ENCODE measurements around the gene AUTS2. TPM values are rescaled to one million over a fixed set of nuclear protein-coding genes. Genes with fewer than 3 reads are reported as not detected.

Gene AUTS2
- total and polyA plus RNA-seq, 7 experiments from 2014 or later, result 0.40 to 31.7 (median 4.2) TPM

DNA sequence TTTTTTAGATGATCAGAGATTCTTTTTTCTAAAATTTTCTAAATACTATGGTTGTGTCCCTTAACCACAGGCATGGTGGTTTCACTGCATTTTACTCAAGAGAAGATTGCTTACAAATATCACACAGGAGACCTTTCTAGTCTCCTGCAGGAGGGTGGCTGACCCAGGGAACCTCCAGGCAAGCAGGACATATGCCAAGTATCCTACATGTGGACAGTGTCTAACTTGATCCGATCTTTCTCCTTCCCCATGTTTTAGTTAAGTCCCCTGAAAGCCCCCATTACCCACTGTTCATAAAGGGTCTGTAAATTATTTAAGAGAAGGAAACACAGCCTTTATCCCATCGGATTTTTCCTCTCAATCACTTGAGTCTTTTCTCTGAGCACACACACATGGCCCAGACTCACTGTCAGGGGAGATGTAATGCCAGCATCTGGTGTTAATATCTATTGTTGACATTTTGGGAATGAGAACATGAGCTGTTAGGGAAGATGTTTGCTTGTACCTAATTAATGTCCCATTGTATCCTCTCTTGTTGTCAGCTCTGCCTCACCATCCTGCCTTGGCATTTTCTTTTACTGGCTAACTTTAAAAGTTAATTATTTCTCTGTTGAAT lies 755.2 kb downstream of the AUTS2 start:
- Mint-ChIP-seq H3K9me3 (peaks cover 0 to 7% (median 0%) of the 10 kb centered on the region in 11 donors), H3K27me3 (peaks cover 0 to 5% (median 0%) of the 10 kb centered on the region in 5 donors), H3K4me1 (peaks cover 0 to 8% (median 5%) of the 10 kb centered on the region in 7 donors), H3K4me3 (no peak overlapping the region), H3K27ac (no peak overlapping the region), H3K36me3 (no peaks in the 10 kb centered on the region)
- CTCF ChIA-PET, result no interaction called here
- Histone ChIP-seq H3K9me3 (ENCODE audit: control insufficient read depth in 2 of 3, low read length in 3 of 3) (no peaks in the 10 kb centered on the region), H3K36me3 (ENCODE audit: control insufficient read depth in 2 of 3, insufficient read depth in 3 of 3, low read length in 3 of 3) (no peaks in the 10 kb centered on the region), H3K27me3 (ENCODE audit: control insufficient read depth in 2 of 2, insufficient read depth in 2 of 2, low read length in 2 of 2) (no peaks in the 10 kb centered on the region), H3K4me3 (ENCODE audit: low read length) (no peak overlapping the region), H3K27ac (ENCODE audit: low read depth, low read length) (no peak overlapping the region), H3K4me1 (ENCODE audit: control insufficient read depth in 2 of 2, insufficient read depth in 2 of 2, low read length in 2 of 2) (no peaks in the 10 kb centered on the region)
- intact Hi-C loops (cut with micrococcal nuclease), result no loop called here
- ATAC-seq (no peak), DNase-seq (no peak)
- POLR2A ChIA-PET, result no interaction called here

DNA sequence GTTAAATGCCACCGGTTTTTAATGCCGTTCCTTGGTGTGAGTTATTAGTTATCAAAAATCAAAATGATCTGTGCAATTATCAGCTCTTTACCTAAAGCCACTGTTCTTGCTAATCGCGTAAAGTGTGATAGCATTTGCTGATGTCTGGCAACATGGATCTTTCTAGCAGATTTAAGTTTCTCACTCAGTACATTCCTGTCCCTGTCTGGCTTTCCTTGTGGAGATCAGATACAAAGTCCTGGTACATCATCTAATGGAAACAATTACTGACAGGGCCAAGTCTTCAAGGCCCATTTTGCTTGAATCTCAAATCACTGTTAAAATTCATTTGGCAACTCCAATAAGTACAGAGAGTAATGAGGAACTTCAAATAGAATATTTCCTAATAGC lies 755.7 kb downstream of the AUTS2 start:
- intact Hi-C loops (cut with micrococcal nuclease), result no loop called here
- Mint-ChIP-seq H3K36me3 (no peaks in the 10 kb centered on the region), H3K9me3 (peaks cover 0 to 7% (median 0%) of the 10 kb centered on the region in 11 donors), H3K4me1 (peaks cover 0 to 8% (median 5%) of the 10 kb centered on the region in 7 donors), H3K27me3 (peaks cover 0 to 5% (median 0%) of the 10 kb centered on the region in 5 donors), H3K27ac (no peak overlapping the region), H3K4me3 (no peak overlapping the region)
- H3K4me3 ChIP-seq (ENCODE audit: low read length), result no peak overlapping the region
- no peak for ATAC-seq
- no peaks in the 10 kb centered on the region for H3K4me1 ChIP-seq (ENCODE audit: control insufficient read depth in 2 of 2, insufficient read depth in 2 of 2, low read length in 2 of 2)
- CTCF ChIA-PET, result no interaction called here
- POLR2A ChIA-PET, result no interaction called here
- no peaks in the 10 kb centered on the region for H3K36me3 ChIP-seq (ENCODE audit: control insufficient read depth in 2 of 3, insufficient read depth in 3 of 3, low read length in 3 of 3)
- no peak for DNase-seq
- no peak overlapping the region for H3K27ac ChIP-seq (ENCODE audit: low read depth, low read length)
- H3K9me3 ChIP-seq (ENCODE audit: control insufficient read depth in 2 of 3, low read length in 3 of 3), result no peaks in the 10 kb centered on the region
- no peaks in the 10 kb centered on the region for H3K27me3 ChIP-seq (ENCODE audit: control insufficient read depth in 2 of 2, insufficient read depth in 2 of 2, low read length in 2 of 2)

DNA sequence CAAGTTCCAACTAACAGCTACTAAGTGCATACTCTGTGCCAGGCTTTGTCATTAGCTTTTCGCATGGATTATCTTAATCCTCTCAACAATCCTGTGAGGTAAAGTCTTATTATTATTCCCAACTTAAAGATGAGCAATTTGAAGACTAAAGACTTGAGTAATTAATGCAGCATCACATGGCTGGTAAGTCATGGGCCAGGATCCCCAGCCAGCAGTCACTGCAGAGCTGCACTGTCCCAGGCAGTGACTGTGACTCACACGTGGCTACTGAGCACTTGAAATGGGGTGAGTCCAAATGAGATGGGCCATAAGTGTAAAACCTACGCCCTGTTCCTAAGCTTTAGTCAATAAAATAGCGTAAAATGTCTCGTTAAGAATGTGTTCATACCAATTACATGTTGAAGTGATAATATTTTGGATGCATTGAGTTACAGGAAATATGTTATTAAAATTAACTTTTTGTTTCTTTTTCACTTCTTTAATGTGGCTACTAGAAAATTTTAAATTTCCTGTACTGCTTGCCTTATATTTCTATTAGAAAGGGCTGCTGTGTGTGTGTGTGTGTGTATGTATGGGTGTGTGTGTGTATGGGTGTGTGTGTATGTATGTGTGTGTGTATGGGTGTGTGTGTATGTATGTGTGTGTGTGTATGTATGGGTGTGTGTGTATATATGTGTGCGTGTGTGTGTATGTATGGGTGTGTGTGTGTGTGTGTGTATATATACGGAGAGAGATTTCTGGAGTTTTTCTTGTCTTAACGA lies 756.3 kb downstream of the AUTS2 start:
- H3K9me3 ChIP-seq (ENCODE audit: control insufficient read depth in 2 of 3, low read length in 3 of 3), result no peaks in the 10 kb centered on the region
- H3K4me3 ChIP-seq (ENCODE audit: low read length), result no peak overlapping the region
- no peak for DNase-seq
- Mint-ChIP-seq H3K27ac (no peak overlapping the region), H3K4me3 (peak overlapping the region in 2 of 10 donors; percentile 1 to 11), H3K9me3 (peaks cover 0 to 7% (median 0%) of the 10 kb centered on the region in 11 donors), H3K36me3 (no peaks in the 10 kb centered on the region), H3K27me3 (peaks cover 0 to 5% (median 0%) of the 10 kb centered on the region in 5 donors), H3K4me1 (peaks cover 0 to 8% (median 5%) of the 10 kb centered on the region in 7 donors)
- no peaks in the 10 kb centered on the region for H3K27me3 ChIP-seq (ENCODE audit: control insufficient read depth in 2 of 2, insufficient read depth in 2 of 2, low read length in 2 of 2)
- intact Hi-C loops (cut with micrococcal nuclease), result no loop called here
- no peaks in the 10 kb centered on the region for H3K36me3 ChIP-seq (ENCODE audit: control insufficient read depth in 2 of 3, insufficient read depth in 3 of 3, low read length in 3 of 3)
- ChIA-PET POLR2A (no interaction called here), CTCF (no interaction called here)
- no peak for ATAC-seq
- no peak overlapping the region for H3K27ac ChIP-seq (ENCODE audit: low read depth, low read length)
- no peaks in the 10 kb centered on the region for H3K4me1 ChIP-seq (ENCODE audit: control insufficient read depth in 2 of 2, insufficient read depth in 2 of 2, low read length in 2 of 2)

DNA sequence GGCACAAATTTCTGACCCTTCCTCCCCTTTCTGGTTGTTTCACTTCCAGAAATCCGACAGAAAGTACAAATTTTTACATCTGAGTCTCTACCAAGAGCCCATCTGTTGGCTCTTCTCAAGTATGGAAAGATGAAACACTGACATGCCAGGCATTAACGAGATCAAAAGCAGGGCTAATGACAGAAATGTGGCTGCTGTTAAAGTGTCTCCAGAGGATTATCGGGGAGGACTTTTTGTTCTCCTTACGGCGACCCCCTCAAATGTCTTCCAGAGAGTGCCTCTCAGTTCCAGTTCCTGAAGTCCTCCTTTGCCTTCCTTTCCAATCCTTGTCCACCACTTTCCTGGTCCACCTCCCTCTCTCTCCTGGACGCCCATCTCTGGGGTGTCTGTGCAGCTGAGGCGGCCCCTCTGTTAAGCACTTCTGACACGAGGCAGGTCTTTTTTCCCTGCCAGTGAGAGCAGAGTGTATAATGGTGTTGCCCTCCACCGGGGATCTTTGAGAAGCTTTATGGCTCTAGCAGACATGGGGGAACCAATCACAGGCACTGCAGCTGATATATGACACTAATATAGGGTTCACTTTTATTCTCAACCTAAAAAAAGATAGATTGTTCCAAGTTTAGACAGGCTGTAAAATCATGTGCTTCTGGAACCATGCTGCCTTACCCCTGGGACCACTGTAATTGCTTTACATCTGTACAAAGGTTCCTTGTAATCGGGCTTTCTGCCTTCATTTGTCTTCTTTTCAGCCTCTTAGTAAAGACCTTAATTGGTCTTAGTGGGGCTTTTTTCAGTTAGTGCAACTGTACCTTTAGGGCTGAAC lies 757.1 kb downstream of the AUTS2 start:
- no peaks in the 10 kb centered on the region for H3K9me3 ChIP-seq (ENCODE audit: control insufficient read depth in 2 of 3, low read length in 3 of 3)
- no peak for ATAC-seq
- Mint-ChIP-seq H3K9me3 (peaks cover 0 to 7% (median 0%) of the 10 kb centered on the region in 11 donors), H3K27me3 (peaks cover 0 to 5% (median 0%) of the 10 kb centered on the region in 5 donors), H3K36me3 (no peaks in the 10 kb centered on the region), H3K4me3 (peak overlapping the region in 1 of 10 donors; percentile 41), H3K27ac (no peak overlapping the region), H3K4me1 (peaks cover 0 to 8% (median 5%) of the 10 kb centered on the region in 7 donors)
- POLR2A ChIA-PET, result no interaction called here
- no peaks in the 10 kb centered on the region for H3K27me3 ChIP-seq (ENCODE audit: control insufficient read depth in 2 of 2, insufficient read depth in 2 of 2, low read length in 2 of 2)
- H3K27ac ChIP-seq (ENCODE audit: low read depth, low read length), result no peak overlapping the region
- no peaks in the 10 kb centered on the region for H3K36me3 ChIP-seq (ENCODE audit: control insufficient read depth in 2 of 3, insufficient read depth in 3 of 3, low read length in 3 of 3)
- no peak overlapping the region for H3K4me3 ChIP-seq (ENCODE audit: low read length)
- DNase-seq, result no peak
- CTCF ChIA-PET, result no interaction called here
- H3K4me1 ChIP-seq (ENCODE audit: control insufficient read depth in 2 of 2, insufficient read depth in 2 of 2, low read length in 2 of 2), result no peaks in the 10 kb centered on the region
- intact Hi-C loops (cut with micrococcal nuclease), result no loop called here

DNA sequence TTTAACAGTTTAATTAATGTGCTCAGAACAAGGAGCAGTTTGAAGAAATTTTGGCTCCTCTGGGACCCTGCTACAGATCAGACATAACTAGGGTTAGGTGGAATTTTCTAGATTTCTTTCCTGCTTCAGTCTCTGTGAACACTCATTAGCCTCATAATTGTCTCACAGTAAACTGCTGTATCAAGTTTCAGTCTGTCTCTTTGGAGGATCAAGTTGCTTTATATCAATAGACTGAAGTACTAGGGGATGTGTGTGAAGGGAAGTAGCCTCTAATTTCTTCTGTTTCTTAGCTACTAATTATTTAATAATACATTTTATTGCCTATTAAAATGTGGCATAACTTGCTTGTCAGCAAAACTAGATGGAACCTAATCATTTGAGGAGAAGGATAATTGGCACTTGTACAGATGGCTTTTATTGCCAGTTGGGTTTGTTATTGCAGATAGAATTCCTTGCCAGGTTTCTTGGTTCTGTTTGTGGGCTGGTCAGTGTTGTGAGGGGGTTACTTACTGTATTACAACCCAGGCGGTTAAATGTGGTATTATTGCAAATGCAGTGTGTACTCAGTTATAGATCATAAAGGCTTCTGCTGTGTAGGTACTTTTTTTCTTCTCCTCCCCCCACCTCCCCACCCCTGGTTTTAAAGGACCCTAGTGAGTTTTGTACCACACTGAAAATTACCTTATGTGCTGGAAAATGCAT lies 758.0 kb downstream of the AUTS2 start:
- Mint-ChIP-seq H3K27ac (no peak overlapping the region), H3K27me3 (peaks cover 0 to 5% (median 0%) of the 10 kb centered on the region in 5 donors), H3K9me3 (peaks cover 0 to 5% (median 0%) of the 10 kb centered on the region in 11 donors), H3K4me1 (peaks cover 0 to 8% (median 5%) of the 10 kb centered on the region in 7 donors), H3K36me3 (no peaks in the 10 kb centered on the region), H3K4me3 (no peak overlapping the region)
- H3K27ac ChIP-seq (ENCODE audit: low read depth, low read length), result no peak overlapping the region
- ATAC-seq (no peak), DNase-seq (no peak)
- H3K36me3 ChIP-seq (ENCODE audit: control insufficient read depth in 2 of 3, insufficient read depth in 3 of 3, low read length in 3 of 3), result no peaks in the 10 kb centered on the region
- no peak overlapping the region for H3K4me3 ChIP-seq (ENCODE audit: low read length)
- no peaks in the 10 kb centered on the region for H3K4me1 ChIP-seq (ENCODE audit: control insufficient read depth in 2 of 2, insufficient read depth in 2 of 2, low read length in 2 of 2)
- H3K9me3 ChIP-seq (ENCODE audit: control insufficient read depth in 2 of 3, low read length in 3 of 3), result no peaks in the 10 kb centered on the region
- ChIA-PET CTCF (no interaction called here), POLR2A (no interaction called here)
- intact Hi-C loops (cut with micrococcal nuclease), result no loop called here
- no peaks in the 10 kb centered on the region for H3K27me3 ChIP-seq (ENCODE audit: control insufficient read depth in 2 of 2, insufficient read depth in 2 of 2, low read length in 2 of 2)

DNA sequence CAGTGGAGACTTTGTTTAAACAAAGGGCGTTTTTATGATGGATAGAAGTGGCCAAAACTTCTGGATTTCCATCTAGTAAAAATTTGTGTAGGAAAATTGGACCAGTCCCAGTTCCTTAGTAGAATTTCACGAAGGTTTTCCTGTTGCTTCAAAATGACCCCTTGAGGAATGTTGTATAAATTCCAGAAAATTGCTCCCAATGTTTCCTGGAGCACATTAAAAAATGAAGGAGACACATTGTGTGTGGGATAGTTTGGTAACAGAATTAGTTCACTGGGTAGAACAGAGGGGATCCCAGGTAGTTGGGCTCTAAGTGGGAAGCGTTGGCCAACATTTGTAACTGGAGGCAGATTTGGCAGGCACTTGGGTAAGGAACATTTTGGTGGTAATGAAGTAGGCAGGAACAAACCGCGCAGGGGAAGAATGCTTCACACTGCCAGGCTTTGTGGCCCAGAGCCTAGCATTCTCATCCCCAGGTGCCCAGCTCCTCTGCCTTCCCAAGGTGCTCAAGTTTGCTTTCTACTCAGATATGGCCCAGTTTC lies 758.6 kb downstream of the AUTS2 start:
- Mint-ChIP-seq H3K4me3 (no peak overlapping the region), H3K27me3 (peaks cover 0 to 5% (median 0%) of the 10 kb centered on the region in 5 donors), H3K36me3 (no peaks in the 10 kb centered on the region), H3K9me3 (peaks cover 0 to 4% (median 0%) of the 10 kb centered on the region in 11 donors), H3K27ac (no peak overlapping the region), H3K4me1 (peaks cover 0 to 11% (median 6%) of the 10 kb centered on the region in 7 donors)
- Histone ChIP-seq H3K9me3 (ENCODE audit: control insufficient read depth in 2 of 3, low read length in 3 of 3) (no peaks in the 10 kb centered on the region), H3K4me1 (ENCODE audit: control insufficient read depth in 2 of 2, insufficient read depth in 2 of 2, low read length in 2 of 2) (no peaks in the 10 kb centered on the region), H3K27ac (ENCODE audit: low read depth, low read length) (no peak overlapping the region), H3K27me3 (ENCODE audit: control insufficient read depth in 2 of 2, insufficient read depth in 2 of 2, low read length in 2 of 2) (no peaks in the 10 kb centered on the region), H3K4me3 (ENCODE audit: low read length) (no peak overlapping the region), H3K36me3 (ENCODE audit: control insufficient read depth in 2 of 3, insufficient read depth in 3 of 3, low read length in 3 of 3) (no peaks in the 10 kb centered on the region)
- ChIA-PET POLR2A (no interaction called here), CTCF (no interaction called here)
- DNase-seq (no peak), ATAC-seq (no peak)
- intact Hi-C loops (cut with micrococcal nuclease), result no loop called here

All from naive thymus-derived CD4-positive, alpha-beta T cell (primary cell).